ACC112 (cell line): ENCODE data around the gene VSTM4.

Experiments used
- H2AFZ ChIP-seq: fragments of 200-600 bp; sonication (generic); one replicate; pipeline ENCODE4 v1.6.0; 2017; ENCODE audit warnings: antibody characterized with exemption, low read length; ENCODE audit not compliant: unreplicated experiment
- H3K27ac ChIP-seq: fragments of 200-600 bp; sonication (generic); 2 replicates; pipeline ENCODE4 v1.5.1; 2014; ENCODE audit warnings: low read depth, mild to moderate bottlenecking, antibody characterized with exemption, low read length, moderate library complexity
- H3K27me3 ChIP-seq: fragments of 200-600 bp; sonication (generic); 2 replicates; pipeline ENCODE4 v1.6.1; 2014; ENCODE audit warnings: mild to moderate bottlenecking, antibody characterized with exemption, low read length, moderate library complexity, mixed read lengths; ENCODE audit not compliant: insufficient read depth
- H3K36me3 ChIP-seq: fragments of 200-600 bp; sonication (generic); 2 replicates; pipeline ENCODE4 v1.6.1; 2016; ENCODE audit warnings: mild to moderate bottlenecking, antibody characterized with exemption, low read length, moderate library complexity, mixed read lengths; ENCODE audit not compliant: insufficient read depth
- H3K4me1 ChIP-seq: fragments of 200-600 bp; sonication (generic); one replicate; pipeline ENCODE4 v1.6.1; 2016; ENCODE audit warnings: low read length, mixed read lengths; ENCODE audit not compliant: insufficient read depth, unreplicated experiment, control insufficient read depth
- H3K4me3 ChIP-seq: fragments of 200-600 bp; sonication (generic); 2 replicates; pipeline ENCODE4 v1.5.1; 2014; ENCODE audit warnings: mild to moderate bottlenecking, low read depth, low read length
- H3K79me2 ChIP-seq: fragments of 200-600 bp; sonication (generic); one replicate; pipeline ENCODE4 v1.6.0; 2016; ENCODE audit warnings: low read length; ENCODE audit not compliant: control insufficient read depth, unreplicated experiment, insufficient read depth

The VSTM4 gene

DNA sequence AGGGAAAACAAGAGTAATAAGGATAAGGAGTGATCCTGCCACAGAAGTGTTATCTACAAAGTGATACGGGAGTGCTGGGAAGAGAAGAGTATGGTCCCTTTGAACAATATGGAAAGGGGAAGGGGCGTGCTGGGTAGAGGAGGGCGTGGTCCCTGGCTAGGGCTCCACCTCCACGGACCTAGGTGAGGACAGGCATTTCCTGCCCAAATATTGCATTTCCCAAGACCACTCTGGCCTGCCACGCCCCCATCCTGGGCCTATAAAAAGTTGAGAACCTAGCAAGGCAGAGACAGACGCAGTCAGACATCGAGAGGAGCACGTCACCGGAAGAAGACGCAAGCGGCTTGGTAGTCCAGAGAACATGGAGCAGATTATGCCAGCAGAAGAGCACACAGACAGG is 22.8 kb downstream of the VSTM4 start:
- Histone ChIP-seq H3K36me3 (no peaks in the 10 kb centered on the region), H3K27ac (no peak overlapping the region), H3K27me3 (no peaks in the 10 kb centered on the region), H3K4me1 (no peaks in the 10 kb centered on the region), H3K79me2 (no peaks in the 10 kb centered on the region), H3K4me3 (no peak overlapping the region), H2AFZ (no peak overlapping the region)

- Histone ChIP-seq H3K79me2 (no peaks in the 10 kb centered on the region), H3K27ac (no peak overlapping the region), H3K4me3 (no peak overlapping the region), H3K36me3 (no peaks in the 10 kb centered on the region), H3K27me3 (no peaks in the 10 kb centered on the region), H3K4me1 (no peaks in the 10 kb centered on the region), H2AFZ (no peak overlapping the region)
Observed at GRCh38 chr10:49091450-49092210, 23.7 kb downstream of the VSTM4 start.

DNA sequence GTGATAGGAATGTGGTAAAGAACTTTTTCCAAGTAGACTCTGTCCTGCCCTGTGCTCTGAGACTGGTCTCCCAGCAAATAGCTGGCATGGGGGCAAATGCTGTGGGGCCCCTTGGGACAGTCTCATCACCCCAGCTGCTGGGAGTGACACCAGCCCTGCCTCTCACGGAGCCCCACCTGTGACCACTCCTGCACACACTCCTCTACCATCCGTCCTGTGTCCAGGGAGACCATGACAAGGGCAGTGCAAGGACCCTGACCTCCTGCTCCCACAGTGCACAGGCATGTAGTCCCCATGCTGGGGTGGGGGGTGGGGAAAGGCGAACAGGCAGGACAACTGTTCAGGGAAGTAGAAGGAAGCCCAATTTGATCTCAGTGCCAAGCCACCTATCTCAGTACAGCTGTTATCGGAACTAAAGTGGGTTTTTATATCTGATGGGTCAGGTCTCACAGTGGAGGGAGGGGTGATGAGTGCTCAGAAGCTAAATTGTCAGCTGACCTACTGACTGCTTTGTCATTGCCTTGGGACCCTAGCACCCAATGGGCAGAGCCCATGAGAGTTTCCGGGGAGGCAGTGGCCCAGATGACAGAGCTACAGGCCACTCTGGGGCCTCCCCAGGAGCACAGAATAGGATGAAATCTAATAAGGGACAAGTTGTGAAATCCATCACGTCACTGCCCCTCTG is 24.5 kb downstream of the VSTM4 start:
- H2AFZ ChIP-seq = no peak overlapping the region
- no peaks in the 10 kb centered on the region for H3K4me1 ChIP-seq
- H3K27ac ChIP-seq = no peak overlapping the region

GRCh38 chr10:49090189-49090575 is 25.1 kb downstream of the VSTM4 start:
- no peaks in the 10 kb centered on the region for H3K4me1 ChIP-seq
- H3K36me3 ChIP-seq = no peaks in the 10 kb centered on the region
- no peaks in the 10 kb centered on the region for H3K27me3 ChIP-seq
- no peak overlapping the region for H3K27ac ChIP-seq
- H2AFZ ChIP-seq = no peak overlapping the region
- no peaks in the 10 kb centered on the region for H3K79me2 ChIP-seq
- H3K4me3 ChIP-seq = no peak overlapping the region

More for the DNA sequence above, 24.5 kb downstream of the VSTM4 start:
- no peaks in the 10 kb centered on the region for H3K27me3 ChIP-seq
- H3K4me3 ChIP-seq = no peak overlapping the region
- H3K79me2 ChIP-seq = no peaks in the 10 kb centered on the region
- no peaks in the 10 kb centered on the region for H3K36me3 ChIP-seq

- Histone ChIP-seq H2AFZ (no peak overlapping the region), H3K27ac (no peak overlapping the region), H3K36me3 (no peaks in the 10 kb centered on the region), H3K27me3 (no peaks in the 10 kb centered on the region), H3K79me2 (no peaks in the 10 kb centered on the region), H3K4me3 (no peak overlapping the region), H3K4me1 (no peaks in the 10 kb centered on the region)
Observed at GRCh38 chr10:49089557-49090188, 25.6 kb downstream of the VSTM4 start.

DNA sequence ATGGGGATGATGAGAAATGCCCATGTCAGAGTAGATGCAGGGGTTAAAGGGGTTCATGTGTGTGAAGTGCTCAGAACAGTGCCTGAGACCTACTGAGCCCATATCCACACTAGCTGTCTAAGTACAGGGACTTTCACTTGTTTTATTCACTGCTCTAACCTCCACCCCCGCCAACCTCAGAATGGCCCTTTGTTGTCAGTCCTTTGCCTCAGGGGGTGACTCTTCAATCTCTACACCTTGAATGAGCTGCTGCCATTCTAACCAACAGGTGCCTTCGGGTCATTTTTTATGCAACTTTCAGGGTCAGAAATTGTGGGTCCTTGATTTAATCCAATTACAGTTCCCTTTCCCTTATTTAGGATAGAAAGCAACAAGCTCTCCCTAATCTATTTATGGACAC is 26.2 kb downstream of the VSTM4 start:
- Histone ChIP-seq H3K79me2 (no peaks in the 10 kb centered on the region), H2AFZ (no peak overlapping the region), H3K36me3 (no peaks in the 10 kb centered on the region), H3K4me3 (no peak overlapping the region), H3K27me3 (no peaks in the 10 kb centered on the region), H3K4me1 (no peaks in the 10 kb centered on the region), H3K27ac (no peak overlapping the region)

- H3K27ac ChIP-seq = no peak overlapping the region
- no peaks in the 10 kb centered on the region for H3K79me2 ChIP-seq
- no peaks in the 10 kb centered on the region for H3K27me3 ChIP-seq
- no peaks in the 10 kb centered on the region for H3K36me3 ChIP-seq
- H2AFZ ChIP-seq = no peak overlapping the region
- H3K4me1 ChIP-seq = no peaks in the 10 kb centered on the region
- H3K4me3 ChIP-seq = no peak overlapping the region
Observed at GRCh38 chr10:49086889-49087288, 28.4 kb downstream of the VSTM4 start.

GRCh38 chr10:49083261-49083660 is 32.1 kb downstream of the VSTM4 start:
- no peak overlapping the region for H3K27ac ChIP-seq
- H3K4me1 ChIP-seq = no peaks in the 10 kb centered on the region
- no peak overlapping the region for H2AFZ ChIP-seq
- no peaks in the 10 kb centered on the region for H3K36me3 ChIP-seq
- H3K4me3 ChIP-seq = no peak overlapping the region
- H3K79me2 ChIP-seq = no peaks in the 10 kb centered on the region
- H3K27me3 ChIP-seq = no peaks in the 10 kb centered on the region

- no peaks in the 10 kb centered on the region for H3K36me3 ChIP-seq
Observed at GRCh38 chr10:49082766-49083165, 32.6 kb downstream of the VSTM4 start.

DNA sequence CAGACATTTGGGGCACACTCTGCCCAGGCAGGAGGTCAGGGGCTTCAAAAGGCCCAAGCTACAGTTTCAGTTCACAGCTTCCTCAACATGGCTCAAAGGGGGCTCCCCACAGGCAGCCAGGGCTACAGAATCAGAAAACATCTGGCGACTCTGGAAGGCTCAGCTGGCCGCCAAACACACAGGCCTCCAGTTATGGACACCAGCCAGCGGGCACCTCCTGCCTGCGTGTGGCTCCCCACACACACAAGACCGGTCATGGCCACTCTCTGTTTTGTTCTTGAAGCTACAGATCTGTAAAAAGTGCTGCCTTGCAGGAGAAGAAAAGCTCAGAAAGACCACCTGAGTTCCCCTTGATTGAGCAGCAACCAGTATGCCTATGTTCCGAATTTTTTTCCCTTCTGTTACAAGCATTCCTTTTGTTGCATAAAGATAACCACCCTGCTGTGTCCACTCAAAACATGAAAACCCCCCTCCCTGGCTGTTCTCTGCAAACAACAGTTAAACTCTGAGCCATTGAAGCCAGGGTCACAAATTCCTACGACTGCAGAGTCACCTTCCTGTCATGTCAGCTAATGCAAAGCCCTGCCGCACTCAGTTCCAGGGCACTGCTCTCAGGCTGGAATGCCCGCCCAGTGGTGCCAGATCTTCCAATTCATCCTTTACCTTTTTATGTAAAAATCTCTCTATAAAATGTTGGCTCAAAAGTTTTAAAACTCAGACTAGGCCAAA is 33.6 kb downstream of the VSTM4 start:
- H3K79me2 ChIP-seq = no peaks in the 10 kb centered on the region
- no peaks in the 10 kb centered on the region for H3K27me3 ChIP-seq
- no peaks in the 10 kb centered on the region for H3K36me3 ChIP-seq
- H2AFZ ChIP-seq = no peak overlapping the region
- no peaks in the 10 kb centered on the region for H3K4me1 ChIP-seq
- H3K4me3 ChIP-seq = no peak overlapping the region
- H3K27ac ChIP-seq = no peak overlapping the region

More at GRCh38 chr10:49082766-49083165, 32.6 kb downstream of the VSTM4 start:
- H3K4me1 ChIP-seq = no peaks in the 10 kb centered on the region
- no peak overlapping the region for H2AFZ ChIP-seq
- H3K79me2 ChIP-seq = no peaks in the 10 kb centered on the region
- H3K4me3 ChIP-seq = no peak overlapping the region
- H3K27me3 ChIP-seq = no peaks in the 10 kb centered on the region
- H3K27ac ChIP-seq = no peak overlapping the region
